Uterus (tissue), 4 donors: ENCODE measurements around the gene DGKI. TPM values are rescaled to one million over a fixed set of nuclear protein-coding genes. Genes with fewer than 3 reads are reported as not detected.

Experiments used
- DNase-seq, 2 donors: peaks; one replicate each; pipeline ENCODE4 v3.0.0-alpha.2; 2019 to 2020
- H3K27ac ChIP-seq, 2 donors: fragments of 200-600 bp; sonication (generic); 1 replicate in 1 of 2; 2 replicates in 1 of 2; pipeline ENCODE4 v1.5.1; 2016 to 2018
- H3K27me3 ChIP-seq, 2 donors: fragments of 200-600 bp; sonication (generic); one replicate each; pipeline ENCODE4 v1.5.1; 2018 to 2019; ENCODE audit warnings: control low read depth in 1 of 2
- H3K36me3 ChIP-seq, 2 donors: fragments of 200-600 bp; sonication (generic); one replicate each; pipeline ENCODE4 v1.5.1; 2019; ENCODE audit warnings: control low read depth in 1 of 2
- H3K4me1 ChIP-seq, 2 donors: fragments of 200-600 bp; sonication (generic); one replicate each; pipeline ENCODE4 v1.5.1; 2018 to 2019; ENCODE audit warnings: control low read depth in 1 of 2
- H3K4me3 ChIP-seq, 2 donors: fragments of 200-600 bp; sonication (generic); 1 replicate in 1 of 2; 2 replicates in 1 of 2; pipeline ENCODE4 v1.5.1; 2018 to 2019; ENCODE audit warnings: mild to moderate bottlenecking in 1 of 2
- H3K9me3 ChIP-seq, 2 donors: fragments of 200-600 bp; sonication (generic); one replicate each; pipeline ENCODE4 v1.5.1; 2019; ENCODE audit warnings: control low read depth in 1 of 2
- CTCF ChIP-seq, 4 experiments: fragments of 200-600 bp in 2 of 4; fragments of 450-650 bp in 2 of 4; sonication (generic) in 2 of 4; IDR thresholded peaks; one replicate each; pipeline ENCODE4 v1.5.1; 2016 to 2019; ENCODE audit warnings: antibody characterized with exemption in 4 of 4, mild to moderate bottlenecking in 2 of 4, moderate library complexity in 1 of 4
- POLR2A ChIP-seq, 2 donors: fragments of 450-650 bp; IDR thresholded peaks; one replicate each; pipeline ENCODE4 v1.6.1; 2016; ENCODE audit warnings: antibody characterized with exemption in 2 of 2, mild to moderate bottlenecking in 1 of 2, moderate library complexity in 1 of 2
- intact Hi-C: fragments of 100-400 bp; cut with DNase I; formaldehyde crosslinking; loops from one replicate; pipeline ENCODE4 v1.15.1; 2023; ENCODE audit warnings: low total_unique reads
- total RNA-seq, 4 donors: library from RNA; depleted of rRNA in 3 of 4; stranded (reverse); fragments of >200 nt in 3 of 4; gene quantifications; one replicate each; pipeline versions ENCODE4 v1.1.0 to v1.2.4, GENCODE V29; 2014 to 2023
- donor health status: DM: yes; HTN: yes; CAD: no.

The DGKI gene
- total RNA-seq, 4 donors from 2014 or later, result 1.0 to 8.5 (median 4.1) TPM

GRCh38 chr7:137846549-137846826 lies 286 bp downstream of the DGKI start:
- DNase-seq, result no peak
- intact Hi-C loops, result no loop called here
- H3K4me1 ChIP-seq, result peaks cover 0 to 6% of the 10 kb centered on the region in 2 donors
- peak overlapping the region in 1 of 2 donors; percentile 28 for H3K4me3 ChIP-seq
- H3K27me3 ChIP-seq, result peaks cover 0 to 6% of the 10 kb centered on the region in 2 donors
- H3K9me3 ChIP-seq, result no peaks in the 10 kb centered on the region
- no peaks in the 10 kb centered on the region for H3K36me3 ChIP-seq
- no peak overlapping the region for H3K27ac ChIP-seq
- TF ChIP-seq POLR2A (IDR thresholded peaks at IDR 0.05) (no peak), CTCF (IDR thresholded peaks at IDR 0.05) (no peak)

DNA sequence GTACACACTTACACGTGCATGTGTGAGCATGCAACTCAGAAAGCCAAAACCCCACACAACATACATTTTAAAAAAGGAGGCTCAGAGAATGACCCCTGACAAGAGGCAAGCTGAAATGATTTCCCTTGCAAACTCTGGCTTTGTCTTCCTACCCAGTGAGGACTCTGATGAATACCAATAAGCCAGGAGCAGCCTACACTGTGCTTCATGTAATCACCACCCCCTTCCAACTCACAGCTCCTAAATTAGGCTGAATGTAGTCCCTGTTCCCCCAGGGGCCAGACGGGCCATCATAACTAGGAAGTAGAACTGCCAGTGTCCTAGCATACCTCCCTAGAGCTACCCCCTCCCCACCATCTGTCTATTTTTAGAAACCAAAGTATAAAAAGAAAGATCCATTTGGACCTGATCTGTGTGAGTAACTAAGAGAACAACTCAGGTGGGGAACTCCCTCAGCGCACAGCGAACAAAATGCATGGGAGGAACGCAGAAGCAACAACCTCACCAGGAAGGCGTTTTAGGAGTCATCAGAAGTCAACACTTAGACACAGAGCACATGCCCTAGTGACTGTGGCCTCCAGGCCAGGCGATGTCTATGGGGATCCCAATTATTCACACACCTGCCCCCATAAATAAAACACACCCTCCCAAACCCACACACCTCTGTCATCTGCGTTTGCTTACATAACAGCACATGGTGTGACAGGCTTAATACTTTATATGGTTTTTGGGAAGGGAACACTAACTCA lies 1.9 kb downstream of the DGKI start:
- TF ChIP-seq POLR2A (IDR thresholded peaks at IDR 0.05) (no peak), CTCF (IDR thresholded peaks at IDR 0.05) (no peak)
- H3K27me3 ChIP-seq, result peaks cover 0 to 6% of the 10 kb centered on the region in 2 donors
- intact Hi-C loops, result no loop called here
- no peak for DNase-seq
- H3K36me3 ChIP-seq, result no peaks in the 10 kb centered on the region
- peaks cover 0 to 6% of the 10 kb centered on the region in 2 donors for H3K4me1 ChIP-seq
- H3K4me3 ChIP-seq, result no peak overlapping the region
- no peaks in the 10 kb centered on the region for H3K9me3 ChIP-seq
- no peak overlapping the region for H3K27ac ChIP-seq

- H3K27me3 ChIP-seq, result peaks cover 0 to under 1% of the 10 kb centered on the region in 2 donors
- H3K36me3 ChIP-seq, result no peaks in the 10 kb centered on the region
- intact Hi-C loops, result no loop called here
- no peaks in the 10 kb centered on the region for H3K4me1 ChIP-seq
- no peak overlapping the region for H3K4me3 ChIP-seq
- H3K27ac ChIP-seq, result no peak overlapping the region
- no peak for DNase-seq
- no peaks in the 10 kb centered on the region for H3K9me3 ChIP-seq
- no peak for TF ChIP-seq CTCF (IDR thresholded peaks at IDR 0.05)
- no peak for TF ChIP-seq POLR2A (IDR thresholded peaks at IDR 0.05)
These were observed 6.6 kb downstream of the DGKI start for GRCh38 chr7:137839903-137840779.

GRCh38 chr7:137838706-137839315 lies 8.0 kb downstream of the DGKI start:
- no peaks in the 10 kb centered on the region for H3K36me3 ChIP-seq
- H3K4me3 ChIP-seq, result no peak overlapping the region
- H3K27me3 ChIP-seq, result no peaks in the 10 kb centered on the region
- TF ChIP-seq CTCF (IDR thresholded peaks at IDR 0.05) (no peak), POLR2A (IDR thresholded peaks at IDR 0.05) (no peak)
- H3K4me1 ChIP-seq, result no peaks in the 10 kb centered on the region
- H3K9me3 ChIP-seq, result no peaks in the 10 kb centered on the region
- intact Hi-C loops, result no loop called here
- no peak overlapping the region for H3K27ac ChIP-seq
- no peak for DNase-seq

DNA sequence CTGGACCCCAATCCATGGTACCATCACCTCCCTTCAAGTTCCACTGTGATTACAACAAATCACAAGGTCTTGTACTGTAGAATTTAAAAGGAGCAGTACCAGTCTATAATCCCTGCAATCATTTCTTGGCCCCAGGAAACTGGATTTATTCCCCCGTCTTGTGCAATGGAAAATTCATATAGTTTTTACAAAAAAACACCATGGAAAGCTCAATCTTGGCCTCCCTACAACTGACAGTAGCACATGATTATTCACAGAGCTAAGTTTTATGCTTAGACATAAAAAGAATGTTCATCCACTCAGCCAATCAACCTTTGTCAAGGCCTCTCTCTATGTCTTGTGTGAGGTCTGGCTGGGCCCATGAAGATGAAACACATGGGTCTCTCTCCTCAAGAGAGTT lies 10.2 kb downstream of the DGKI start:
- Histone ChIP-seq H3K4me1 (no peaks in the 10 kb centered on the region), H3K4me3 (no peak overlapping the region), H3K27me3 (no peaks in the 10 kb centered on the region), H3K9me3 (peaks cover 0 to 4% of the 10 kb centered on the region in 2 donors), H3K36me3 (no peaks in the 10 kb centered on the region), H3K27ac (no peak overlapping the region)
- TF ChIP-seq CTCF (IDR thresholded peaks at IDR 0.05) (no peak), POLR2A (IDR thresholded peaks at IDR 0.05) (no peak)
- DNase-seq, result no peak
- intact Hi-C loops, result no loop called here
